NCI-H1417 treated with DMSO at 0.1 percent for 48 hours (cell line): ENCODE results near the gene SLK.

Experiments
- DNase-seq: peaks from one replicate; lab custom pipeline; 2025; lab: John Stamatoyannopoulos, UW

SLK gene

DNA sequence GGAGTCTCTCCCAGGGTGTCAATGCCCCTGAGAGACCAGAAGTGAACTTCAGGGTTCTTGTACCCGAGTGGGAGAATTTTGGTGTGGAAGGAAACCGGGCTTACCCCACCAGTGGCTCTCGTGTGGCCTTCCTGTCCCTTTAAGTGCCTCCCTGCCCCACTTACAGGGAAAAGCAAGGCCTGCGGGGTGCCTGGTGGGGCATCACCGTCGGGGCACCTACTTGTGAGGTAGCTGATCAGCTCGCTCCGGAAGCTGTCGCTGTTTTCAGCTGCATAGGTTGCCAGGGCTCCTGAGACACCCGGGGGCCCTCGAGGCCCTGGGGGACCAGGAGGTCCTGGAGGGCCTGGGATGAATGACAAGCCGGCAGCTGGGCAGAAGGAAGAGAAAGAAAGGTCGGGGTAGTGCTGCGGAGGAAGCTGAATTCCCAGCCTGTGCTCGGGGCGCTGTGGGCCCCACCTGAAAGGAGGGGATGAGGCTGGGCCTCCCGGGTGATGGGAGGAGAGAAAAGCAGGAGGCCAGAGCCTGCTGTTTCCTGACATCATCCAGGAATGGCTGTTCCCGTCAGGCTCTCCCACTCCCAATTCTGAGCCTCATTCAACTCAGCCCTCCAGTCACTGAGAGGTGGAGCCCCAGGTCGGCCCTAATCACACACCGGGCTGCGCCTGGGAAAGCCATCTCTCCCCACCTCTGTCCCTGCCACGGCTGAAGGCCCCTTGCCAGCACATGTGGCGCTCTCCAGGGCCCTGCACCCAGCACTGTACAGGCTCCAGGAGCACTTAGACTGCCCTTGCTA is 67.7 kb downstream of the SLK start:
- DNase-seq = no peak

DNA sequence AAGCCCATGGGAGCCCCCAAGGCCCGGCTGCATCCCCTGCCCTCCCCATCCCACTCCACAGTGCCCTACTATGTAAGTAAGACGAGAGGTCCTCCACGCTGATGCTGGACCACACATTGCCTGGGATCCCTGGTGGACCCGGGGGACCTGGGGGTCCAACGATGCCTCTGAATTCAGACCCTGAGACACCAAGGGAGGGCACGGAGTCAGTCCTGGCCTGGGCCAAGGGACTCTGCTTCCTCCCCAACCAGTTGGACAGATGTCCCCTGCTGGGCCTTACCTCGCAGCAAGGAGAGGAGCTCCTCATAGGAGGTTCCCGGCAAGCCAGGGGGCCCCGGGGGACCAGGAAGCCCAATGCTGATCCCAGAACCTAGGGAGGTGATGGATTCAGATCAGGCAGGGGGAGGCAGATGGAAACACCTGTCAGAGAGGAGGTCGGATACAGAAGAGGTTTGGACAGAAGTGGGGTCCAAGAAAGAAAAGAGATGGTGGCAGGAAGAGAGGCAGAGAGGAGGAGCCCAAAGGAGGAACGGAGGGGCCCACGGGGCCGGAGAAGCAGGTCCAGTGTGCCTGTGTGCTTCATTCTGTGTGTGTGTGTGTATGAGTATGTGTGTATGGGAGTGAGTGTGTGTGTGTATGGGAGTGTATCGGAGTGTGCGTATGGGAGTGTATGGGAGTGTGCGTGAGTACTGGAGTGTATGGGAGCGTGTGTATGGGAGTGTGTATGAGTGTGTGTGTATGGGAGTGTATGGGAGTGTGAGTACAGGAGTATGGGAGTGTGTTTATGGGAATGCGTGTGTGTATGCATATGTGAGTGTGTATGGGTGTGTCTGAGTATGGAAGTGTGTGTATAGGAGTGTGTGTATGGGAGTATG is 68.5 kb downstream of the SLK start:
- no peak for DNase-seq

DNA sequence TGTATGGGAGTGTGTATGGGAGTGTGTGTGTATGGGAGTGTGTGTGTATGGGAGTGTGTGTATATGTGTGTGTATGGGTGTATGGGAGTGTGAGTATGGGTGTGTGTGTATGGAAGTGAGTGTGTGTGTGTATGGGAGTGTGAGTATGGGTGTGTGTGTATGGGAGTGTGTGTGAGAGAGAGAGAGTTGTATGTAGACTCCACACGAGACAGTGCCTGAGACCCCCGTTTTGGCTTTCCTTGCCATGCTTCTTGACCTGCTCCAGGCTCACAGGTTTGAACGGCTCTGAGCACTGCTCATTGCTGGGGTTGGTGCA is 69.1 kb downstream of the SLK start:
- DNase-seq = no peak

DNA sequence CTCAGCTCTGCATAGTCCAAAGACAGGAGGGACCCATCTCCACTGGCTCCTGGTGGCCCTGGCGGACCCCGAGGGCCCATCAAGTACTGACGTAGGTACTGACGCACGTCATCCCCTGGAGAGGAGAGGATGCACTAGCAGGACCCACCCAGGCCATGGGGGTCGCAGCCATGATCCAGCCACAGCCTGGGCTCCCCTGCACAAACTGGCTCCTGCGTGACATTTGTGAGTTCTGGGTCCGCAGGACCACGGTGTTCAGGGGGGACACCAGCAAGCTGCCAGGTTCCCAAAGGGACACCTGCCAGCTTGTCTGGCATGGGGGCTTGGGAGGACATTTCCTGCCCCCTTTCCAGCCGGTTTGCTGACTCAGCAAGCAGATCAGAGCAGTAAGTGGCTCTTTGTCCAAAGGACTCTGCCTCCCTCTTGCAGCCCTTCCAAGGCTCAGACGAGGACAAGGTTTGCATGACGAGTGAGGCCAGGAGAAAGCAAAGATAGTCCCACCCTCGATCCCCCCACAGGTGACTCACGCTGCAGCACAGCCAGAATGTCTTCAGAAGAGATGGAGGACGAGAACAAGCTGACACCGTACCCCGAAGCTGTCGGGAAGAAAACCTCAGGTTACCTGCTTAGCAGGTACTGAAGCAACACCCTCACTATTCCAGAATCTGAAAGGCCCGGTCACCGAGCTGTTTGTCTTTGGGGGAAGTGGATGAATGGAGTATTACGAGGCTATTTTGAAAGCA is 69.7 kb downstream of the SLK start:
- DNase-seq = no peak

DNA sequence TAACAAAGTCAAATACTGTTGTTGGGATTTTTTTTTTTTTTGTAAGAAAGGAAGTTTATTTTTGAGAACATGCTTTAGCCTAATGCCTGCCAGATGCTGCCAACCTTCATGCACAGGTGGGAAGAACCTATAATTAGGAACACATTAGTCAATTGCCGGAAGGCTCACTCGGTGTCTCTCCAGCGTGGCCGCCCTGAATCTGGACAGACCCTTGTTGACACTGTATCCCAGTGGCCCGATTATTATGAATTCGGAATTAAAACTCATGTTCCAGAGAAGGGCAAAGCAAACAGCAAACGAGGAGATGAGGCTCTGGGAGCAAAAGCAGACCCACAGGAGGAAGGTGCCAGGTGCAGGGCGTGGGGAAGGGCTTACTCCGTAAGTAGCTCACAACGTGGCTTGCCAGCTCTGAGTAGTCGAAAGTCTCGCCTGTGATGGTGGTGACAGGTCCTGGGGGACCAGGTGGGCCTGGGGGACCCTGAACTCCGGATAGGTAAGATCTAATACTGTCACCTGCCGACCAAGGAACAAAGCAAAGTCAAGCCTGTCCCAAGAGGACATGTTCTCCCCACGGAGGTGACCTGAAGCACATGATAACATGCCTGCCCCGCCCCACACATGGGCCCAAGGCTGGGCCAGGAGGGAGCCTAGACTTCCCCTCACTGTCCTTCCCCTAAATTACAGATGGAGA is 70.5 kb downstream of the SLK start:
- no peak for DNase-seq

DNA sequence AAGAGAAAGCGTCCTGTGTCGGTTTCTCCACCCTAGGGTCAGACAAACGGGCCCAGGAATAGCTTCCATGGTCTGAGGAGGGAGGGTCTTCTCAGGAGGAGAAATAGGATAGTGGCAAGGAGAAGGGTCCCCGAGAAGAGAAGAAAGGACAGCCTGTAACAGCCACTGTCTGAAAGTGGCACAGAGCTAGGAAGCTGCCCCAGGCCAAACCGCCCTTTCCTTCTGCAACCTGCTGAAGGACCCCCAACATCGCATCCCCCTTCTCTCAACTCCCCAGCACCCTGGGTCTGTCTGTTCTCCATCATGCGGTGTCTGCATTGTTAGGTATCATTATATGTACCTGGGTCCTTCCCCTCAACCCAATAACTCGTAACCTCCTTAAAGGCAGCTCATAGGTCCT is 71.6 kb downstream of the SLK start:
- no peak for DNase-seq

DNA sequence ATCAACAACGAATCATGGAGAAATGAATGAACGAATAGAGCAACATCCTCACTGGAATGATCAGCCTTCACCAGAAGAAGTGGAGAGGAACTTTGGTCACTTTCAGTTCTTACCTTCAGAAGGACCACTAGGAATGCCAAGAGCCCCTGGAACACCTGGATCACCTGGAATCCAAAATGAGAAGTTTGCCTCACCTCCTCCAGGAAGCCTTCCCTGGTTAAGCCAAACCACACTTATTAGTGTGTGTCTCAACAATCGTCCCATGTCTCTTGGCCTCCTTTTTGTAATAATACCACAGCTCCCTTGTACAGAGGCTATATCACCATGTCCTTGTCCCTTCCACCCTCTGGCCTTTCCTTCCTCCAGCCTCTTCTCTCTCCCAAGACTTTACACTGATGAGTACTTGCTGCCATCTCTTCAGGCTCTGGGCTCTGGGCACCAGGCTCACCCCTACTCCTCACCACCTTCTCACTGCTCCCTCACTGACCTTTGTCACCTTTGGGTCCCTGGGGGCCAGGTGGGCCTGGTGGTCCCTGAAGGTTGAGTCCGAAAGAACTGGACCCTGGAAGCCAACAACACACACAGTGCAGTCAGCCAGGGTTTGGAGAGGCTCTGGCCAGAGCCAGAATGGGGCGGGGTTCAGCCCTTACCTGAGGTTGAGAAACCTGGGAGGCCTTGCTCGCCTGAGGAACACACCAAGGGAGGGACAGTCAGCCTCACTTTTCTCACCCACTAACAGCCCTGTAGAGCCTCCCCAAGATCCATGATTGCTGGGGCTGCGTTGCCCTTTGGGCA is 72.2 kb downstream of the SLK start:
- no peak for DNase-seq

DNA sequence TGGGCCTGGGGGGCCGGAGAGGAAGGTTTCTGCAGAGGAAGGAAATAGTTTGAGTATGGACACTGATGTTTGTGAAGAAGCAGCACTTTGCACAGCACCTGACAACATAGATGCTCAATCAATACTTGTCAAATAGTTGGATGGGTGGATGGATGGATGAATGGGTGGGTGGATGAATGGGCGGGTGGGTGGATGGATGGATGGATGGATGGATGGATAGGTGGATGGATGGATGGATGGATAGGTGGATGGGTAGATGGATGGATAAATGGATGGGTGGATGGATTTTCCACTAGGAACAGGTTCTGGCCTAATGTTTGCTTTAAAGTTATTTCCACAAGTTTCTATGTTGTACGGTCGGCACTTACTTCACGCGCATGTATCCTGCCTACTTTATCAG is 73.4 kb downstream of the SLK start:
- DNase-seq = no peak

DNA sequence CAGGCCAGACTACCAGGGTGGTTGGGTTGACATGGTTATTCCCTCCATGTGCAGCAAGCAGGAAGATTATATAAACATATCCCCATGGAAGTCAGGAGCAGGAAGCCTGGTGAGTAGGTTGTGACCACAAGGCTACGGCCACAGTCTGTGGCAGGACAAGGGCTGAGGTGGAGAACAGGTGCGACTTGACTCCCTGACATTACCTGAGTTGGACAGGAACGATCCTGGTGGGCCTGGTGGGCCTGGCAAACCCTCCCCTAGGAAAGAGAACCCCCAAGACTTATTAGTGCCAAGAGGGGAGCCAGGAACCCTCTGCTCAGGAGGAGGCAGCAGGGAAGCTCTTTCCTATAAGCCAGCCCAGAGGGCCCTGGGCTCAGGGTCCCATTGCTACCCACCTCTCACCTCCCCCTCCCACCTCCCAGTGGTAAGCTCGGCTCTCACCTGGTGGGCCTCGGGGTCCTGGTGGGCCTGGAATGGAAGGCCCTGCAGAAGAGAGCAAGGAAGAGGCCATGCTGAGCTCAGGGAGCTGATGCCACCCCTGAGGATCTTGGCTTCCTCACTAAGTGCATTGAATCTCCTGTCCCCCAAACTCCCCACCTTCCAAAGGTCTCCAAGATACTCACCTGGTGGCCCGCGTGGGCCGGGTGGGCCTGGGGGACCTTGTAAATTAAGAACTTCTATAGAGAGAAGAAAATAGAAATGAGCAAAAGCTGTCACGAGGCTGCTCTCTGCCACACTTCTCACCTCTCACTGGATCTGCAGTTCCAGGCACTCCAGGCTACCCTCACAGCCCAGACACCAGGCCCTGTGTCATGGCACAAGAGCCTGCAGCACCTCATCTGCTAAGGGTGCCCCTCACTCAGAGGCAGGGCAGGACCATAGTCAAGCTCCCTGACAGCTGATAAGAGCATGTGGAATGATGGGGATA is 74.2 kb downstream of the SLK start:
- DNase-seq = no peak

DNA sequence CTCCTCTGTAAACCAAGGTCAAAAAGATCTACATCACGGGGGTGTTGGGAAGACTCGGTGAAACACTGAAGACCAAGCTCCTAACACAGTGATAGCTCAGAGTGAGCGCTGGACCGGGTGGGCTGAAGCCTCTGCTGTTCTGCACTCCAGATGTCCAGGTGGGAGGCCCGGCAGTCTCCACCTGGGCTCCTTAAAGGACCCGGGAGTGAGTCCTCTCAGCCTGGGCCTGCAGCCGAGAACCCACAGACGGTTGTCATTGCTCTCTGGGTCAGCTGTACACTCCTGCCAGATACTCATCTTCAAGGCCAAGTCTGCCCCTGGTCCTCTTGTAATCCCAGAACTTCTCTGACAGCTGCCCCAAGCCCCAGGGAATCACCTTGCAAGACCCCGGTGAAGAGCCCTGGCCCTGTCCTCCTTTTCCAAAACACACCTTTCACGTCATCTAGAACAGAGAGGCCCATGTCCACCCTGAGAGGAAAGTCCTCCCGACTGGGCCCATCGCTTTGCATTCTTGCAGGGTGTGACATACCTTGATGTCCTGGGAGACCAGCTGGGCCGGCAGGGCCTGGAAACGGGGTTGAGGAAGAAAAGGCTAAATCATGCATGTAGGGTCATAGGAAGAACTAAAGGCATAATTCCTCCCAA is 75.1 kb downstream of the SLK start:
- no peak for DNase-seq

DNA sequence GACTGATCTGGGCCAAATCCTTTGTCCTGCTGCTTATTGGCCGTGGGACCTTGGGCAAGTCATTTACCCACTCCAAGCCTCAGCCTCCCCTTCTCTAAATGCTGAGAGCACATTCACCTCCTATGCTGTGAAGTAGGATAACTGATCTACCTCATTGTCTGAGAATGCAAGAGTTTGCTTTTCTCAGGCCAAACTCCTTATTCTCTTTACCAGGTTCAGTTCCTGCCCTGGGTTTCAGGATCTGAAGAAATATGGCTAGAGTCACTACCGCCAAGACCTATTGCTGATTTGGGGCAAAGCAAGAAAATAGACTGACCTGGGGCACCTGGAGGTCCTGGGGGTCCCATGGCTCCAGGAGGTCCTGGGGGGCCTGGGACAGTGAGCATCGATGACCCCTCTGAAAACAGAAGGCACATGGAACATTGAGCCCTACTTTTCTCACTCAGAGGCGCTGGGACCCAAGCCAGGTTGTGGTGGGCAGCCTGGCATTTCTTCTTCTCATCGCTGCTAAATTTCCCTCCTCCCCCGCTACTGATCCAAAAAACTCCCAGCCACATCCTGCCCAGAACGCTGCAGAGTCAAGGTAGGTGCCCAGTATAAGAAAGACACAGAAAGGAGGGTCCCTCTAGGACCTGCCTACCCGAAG is 76.4 kb downstream of the SLK start:
- no peak for DNase-seq

DNA sequence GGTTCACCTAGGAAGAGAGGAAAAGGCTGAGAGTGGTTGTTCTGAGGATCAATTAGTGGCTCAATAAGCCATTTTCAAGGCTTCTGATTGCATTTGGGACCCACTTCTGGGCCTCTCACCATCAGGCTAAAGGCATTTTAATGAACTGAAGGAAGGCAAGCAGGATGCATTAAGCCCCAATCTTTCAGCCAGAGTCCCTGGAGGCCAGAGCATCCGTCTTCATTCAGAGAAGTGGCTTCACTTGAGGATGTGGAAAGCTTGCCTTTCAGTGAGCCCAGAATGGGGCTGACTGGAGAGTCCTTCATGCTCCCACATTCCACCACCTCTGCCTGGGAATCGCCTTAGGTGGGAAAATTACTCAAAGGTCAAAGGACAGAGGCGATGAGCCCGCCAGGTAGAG is 76.9 kb downstream of the SLK start:
- DNase-seq = no peak

DNA sequence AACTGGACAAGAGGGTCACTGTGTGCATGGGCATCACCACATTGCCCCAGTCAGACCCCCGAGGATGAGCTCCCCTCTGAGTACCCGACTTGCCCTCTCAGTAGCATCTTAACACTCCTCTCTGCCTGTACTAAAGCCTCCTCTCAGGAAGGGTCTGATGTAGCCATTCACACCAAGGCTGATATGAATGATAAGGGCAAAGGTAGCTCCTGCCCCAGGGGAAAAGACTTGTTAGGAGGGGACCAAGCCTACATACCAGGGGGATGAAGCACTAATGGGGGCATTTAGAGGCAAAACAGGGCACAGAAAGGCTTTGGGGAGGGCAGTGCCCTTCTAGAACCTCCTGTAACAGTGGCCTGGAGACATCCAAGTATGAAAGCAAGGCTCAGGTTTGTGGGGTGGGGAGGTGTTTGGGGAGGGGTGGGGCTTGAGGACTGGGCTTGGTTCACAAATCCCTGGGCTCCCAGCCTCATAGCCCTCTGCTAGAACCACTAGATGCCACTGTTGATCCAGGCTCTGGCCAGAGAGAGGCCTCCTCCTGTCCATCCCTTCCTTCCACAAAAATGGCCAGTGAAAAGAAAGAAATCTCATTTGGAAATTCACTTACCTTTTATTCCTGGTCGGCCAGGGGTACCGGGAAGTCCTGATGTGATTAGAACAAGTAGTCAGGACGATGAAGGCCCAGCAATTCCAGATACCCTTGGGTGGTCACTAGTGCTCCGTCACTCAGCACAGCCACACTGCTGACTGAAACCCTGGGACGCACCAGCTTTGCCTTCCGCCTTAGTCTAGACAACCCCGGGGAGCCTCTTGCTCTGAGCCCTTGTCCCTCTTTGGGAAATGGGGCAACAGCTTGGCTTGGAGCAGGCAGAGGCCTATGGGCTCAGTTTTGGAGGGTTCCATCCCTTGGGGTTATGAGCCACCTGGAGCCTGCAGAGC is 78.5 kb downstream of the SLK start:
- DNase-seq = no peak

DNA sequence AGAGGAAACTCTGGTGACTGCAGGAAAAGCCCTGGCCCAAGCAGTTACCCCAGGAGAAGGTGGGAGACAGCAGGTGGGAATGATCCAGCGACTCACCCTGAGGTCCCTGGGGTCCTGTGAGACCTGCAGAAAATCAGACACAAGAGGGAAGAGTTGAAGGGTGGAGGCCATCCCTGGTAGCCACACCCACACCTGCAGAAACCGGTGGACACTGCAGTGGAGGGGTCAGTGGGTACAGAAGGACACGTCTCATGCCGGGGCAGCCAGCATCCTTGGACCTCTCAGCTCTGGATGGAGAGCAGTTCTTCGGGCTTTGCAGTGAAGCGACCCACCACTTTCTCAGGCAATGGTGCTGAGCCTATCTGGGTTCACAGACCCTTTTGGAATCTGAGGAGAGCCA is 79.7 kb downstream of the SLK start:
- DNase-seq = no peak

DNA sequence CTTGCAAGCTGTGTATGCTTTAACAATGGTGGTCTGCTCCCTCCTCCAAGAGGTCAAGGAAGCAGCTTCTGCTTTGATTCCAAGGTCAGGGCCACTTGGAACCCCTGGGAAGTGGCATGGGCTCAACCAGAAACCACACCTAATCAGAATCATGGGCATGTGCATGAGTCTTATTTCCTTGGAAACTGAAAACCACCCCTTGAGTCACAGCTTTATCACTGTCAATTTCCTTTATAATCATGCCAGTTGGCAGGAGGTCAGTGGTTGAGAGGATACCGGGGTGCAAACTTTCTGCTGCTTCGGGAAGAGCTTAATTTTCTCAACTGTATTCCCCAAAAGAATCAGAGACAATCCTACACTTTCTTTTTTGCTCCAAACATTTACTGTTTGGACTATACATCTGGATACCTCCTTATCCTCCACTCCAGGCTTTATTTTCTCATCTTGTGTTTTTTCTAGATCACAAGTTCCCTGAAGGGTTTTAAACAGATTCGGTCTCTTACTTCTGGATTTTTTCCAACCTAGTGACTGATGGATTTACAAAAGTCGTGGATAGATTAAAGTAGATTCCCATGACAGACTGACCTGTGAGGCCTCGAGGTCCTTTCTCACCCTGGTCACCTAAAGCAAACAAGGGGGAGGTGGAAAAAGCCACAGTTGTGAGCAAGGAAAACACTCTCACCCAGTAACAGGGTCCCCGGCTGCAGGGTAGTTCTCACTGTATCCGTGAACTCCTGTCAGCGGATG is 82.7 kb downstream of the SLK start:
- DNase-seq = no peak

DNA sequence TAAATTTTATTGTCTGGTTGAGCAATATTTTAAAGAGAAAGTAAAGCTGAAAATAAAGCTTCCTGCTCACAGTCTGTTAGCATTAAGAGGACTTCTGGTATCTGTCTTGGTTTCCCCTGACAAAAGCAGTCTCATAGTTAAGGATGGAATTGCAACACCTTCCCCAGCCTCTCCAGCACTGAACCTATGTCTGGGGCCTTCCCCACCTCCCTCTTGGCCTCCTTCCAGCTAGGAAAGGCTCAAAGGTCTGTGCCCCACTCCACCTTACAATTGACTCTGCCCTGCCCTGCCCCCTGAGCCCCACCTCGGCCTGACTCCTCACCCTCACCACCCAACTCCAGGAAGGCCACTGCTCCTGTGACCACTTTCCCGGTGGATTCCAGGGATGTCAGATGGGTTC is 85.5 kb downstream of the SLK start:
- no peak for DNase-seq

DNA sequence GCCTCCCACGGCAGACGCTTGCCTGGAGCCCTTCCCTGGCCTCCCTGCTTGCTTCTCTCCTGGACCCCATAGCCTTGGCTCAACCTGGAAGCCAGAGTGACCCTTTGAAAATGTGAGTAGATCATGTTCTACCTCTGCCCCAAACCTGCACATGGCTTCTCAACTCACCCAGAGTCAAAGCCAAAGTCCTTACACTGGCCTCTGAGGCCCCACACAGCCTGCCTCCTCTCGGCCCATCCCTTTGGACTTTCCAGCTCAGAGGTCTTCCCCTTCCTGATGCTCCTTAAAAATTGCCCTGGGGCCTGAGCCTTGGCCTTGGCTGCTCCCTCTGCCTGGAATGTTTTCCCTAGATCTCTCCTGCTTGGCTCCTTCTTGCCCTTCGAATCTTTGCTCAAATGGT is 86.3 kb downstream of the SLK start:
- DNase-seq = no peak
